ENCODE data around the gene UBXN7.

DNA sequence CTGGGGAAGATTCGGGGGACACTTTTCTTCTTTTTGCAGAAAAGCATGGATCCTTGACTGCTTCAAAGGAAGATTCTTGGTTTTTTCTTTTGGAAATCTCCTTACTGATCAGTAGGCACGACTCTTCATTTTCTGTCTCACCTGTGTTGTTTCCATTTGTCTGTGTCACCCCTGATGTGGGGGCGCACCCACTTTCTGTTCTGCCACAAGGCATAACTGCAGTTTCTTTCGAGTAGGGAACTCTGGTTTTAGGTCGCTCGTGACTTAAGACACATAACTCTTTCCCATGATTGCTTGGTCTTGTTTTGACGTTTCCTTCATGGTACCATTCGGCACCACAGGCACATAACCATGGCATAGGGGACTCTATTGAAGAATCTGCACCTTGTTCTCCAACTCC, 40.1 kb upstream of the UBXN7 start:
- TF ChIP-seq, protein P1, sequence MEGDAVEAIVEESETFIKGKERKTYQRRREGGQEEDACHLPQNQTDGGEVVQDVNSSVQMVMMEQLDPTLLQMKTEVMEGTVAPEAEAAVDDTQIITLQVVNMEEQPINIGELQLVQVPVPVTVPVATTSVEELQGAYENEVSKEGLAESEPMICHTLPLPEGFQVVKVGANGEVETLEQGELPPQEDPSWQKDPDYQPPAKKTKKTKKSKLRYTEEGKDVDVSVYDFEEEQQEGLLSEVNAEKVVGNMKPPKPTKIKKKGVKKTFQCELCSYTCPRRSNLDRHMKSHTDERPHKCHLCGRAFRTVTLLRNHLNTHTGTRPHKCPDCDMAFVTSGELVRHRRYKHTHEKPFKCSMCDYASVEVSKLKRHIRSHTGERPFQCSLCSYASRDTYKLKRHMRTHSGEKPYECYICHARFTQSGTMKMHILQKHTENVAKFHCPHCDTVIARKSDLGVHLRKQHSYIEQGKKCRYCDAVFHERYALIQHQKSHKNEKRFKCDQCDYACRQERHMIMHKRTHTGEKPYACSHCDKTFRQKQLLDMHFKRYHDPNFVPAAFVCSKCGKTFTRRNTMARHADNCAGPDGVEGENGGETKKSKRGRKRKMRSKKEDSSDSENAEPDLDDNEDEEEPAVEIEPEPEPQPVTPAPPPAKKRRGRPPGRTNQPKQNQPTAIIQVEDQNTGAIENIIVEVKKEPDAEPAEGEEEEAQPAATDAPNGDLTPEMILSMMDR (IDR thresholded peaks at IDR 0.05 in 4 of 5, conservative IDR thresholded peaks at IDR 0.05 in 1 of 5): no peak
- no peak for TF ChIP-seq POLR2A (IDR thresholded peaks at IDR 0.05)

Data from gastrocnemius medialis (tissue), 4 donors.